Lower leg skin (tissue), 4 donors: ENCODE data around the gene MTMR1. TPM values are rescaled to one million over a fixed set of nuclear protein-coding genes. Genes with fewer than 3 reads are reported as not detected.

ENCODE experiments used
- DNase-seq, 2 donors: peaks; one replicate each; pipeline ENCODE4 v3.0.0-alpha.2; 2019; ENCODE audit warnings: low spot score in 2 of 2
- H3K4me3 ChIP-seq: fragments of 200-600 bp; sonication (generic); 2 replicates; pipeline ENCODE4 v1.5.1; 2017; ENCODE audit warnings: mild to moderate bottlenecking, low read depth; ENCODE audit not compliant: poor library complexity, severe bottlenecking
- CTCF ChIP-seq, 3 donors: fragments of 450-650 bp; IDR thresholded peaks; one replicate each; pipeline ENCODE4 v1.5.1; 2016; ENCODE audit warnings: antibody characterized with exemption in 3 of 3, mild to moderate bottlenecking in 3 of 3, moderate library complexity in 2 of 3
- POLR2A ChIP-seq, 2 donors: fragments of 450-650 bp; IDR thresholded peaks; one replicate each; pipeline ENCODE4 v1.6.1; 2016 to 2017; ENCODE audit warnings: antibody characterized with exemption in 2 of 2, mild to moderate bottlenecking in 1 of 2, moderate library complexity in 1 of 2
- WGBS, 2 donors: methylation state at CpG; one replicate each; pipeline ENCODE4 v1.1.5; 2018; 5-methylcytosine and 5-hydroxymethylcytosine counted together
- intact Hi-C: fragments of 100-400 bp; cut with DNase I; formaldehyde crosslinking; loops from one replicate; pipeline ENCODE4 v1.15.0; 2023; ENCODE audit warnings: low total_unique reads
- total RNA-seq, 4 donors: library from RNA; depleted of rRNA; stranded (reverse); fragments of >200 nt; gene quantifications; one replicate each; pipeline ENCODE4 v1.1.0, GENCODE V29; 2016

Gene MTMR1
- total RNA-seq, 4 donors from 2014 or later = 27.7 to 77.0 (median 45.9) TPM

GRCh38 chrX:150649096-150649870 is 43.9 kb upstream of the MTMR1 start:
- intact Hi-C loops = no loop called here
- TF ChIP-seq POLR2A (IDR thresholded peaks at IDR 0.05) = no peak
- no peak for TF ChIP-seq CTCF (IDR thresholded peaks at IDR 0.05)
- no peak for DNase-seq

GRCh38 chrX:150651906-150652305 is 41.3 kb upstream of the MTMR1 start:
- TF ChIP-seq POLR2A (IDR thresholded peaks at IDR 0.05) (no peak), CTCF (IDR thresholded peaks at IDR 0.05) (no peak)
- WGBS, 2 donors = 79 to 98% methylated on average over 2 of the region's 2 CpGs
- H3K4me3 ChIP-seq = no peak overlapping the region
- DNase-seq = no peak
- intact Hi-C loops = no loop called here

More at GRCh38 chrX:150649096-150649870, 43.9 kb upstream of the MTMR1 start:
- H3K4me3 ChIP-seq = no peak overlapping the region
- 47 to 57% methylated on average over 8 of the region's 8 CpGs for WGBS, 2 donors

- no peak for DNase-seq
- TF ChIP-seq POLR2A (IDR thresholded peaks at IDR 0.05) (no peak), CTCF (IDR thresholded peaks at IDR 0.05) (no peak)
- 72 to 94% methylated on average over 2 of the region's 2 CpGs for WGBS, 2 donors
- intact Hi-C loops = no loop called here
- H3K4me3 ChIP-seq = no peak overlapping the region
Observed at GRCh38 chrX:150655788-150656187, 37.4 kb upstream of the MTMR1 start.

- no peak overlapping the region for H3K4me3 ChIP-seq
- DNase-seq = no peak
- WGBS, 2 donors = 80 to 89% methylated on average over 2 of the region's 2 CpGs
- TF ChIP-seq POLR2A (IDR thresholded peaks at IDR 0.05) (no peak), CTCF (IDR thresholded peaks at IDR 0.05) (no peak)
- intact Hi-C loops = no loop called here
Observed at GRCh38 chrX:150663073-150663472, 30.1 kb upstream of the MTMR1 start.

GRCh38 chrX:150664290-150664689 is 28.9 kb upstream of the MTMR1 start:
- TF ChIP-seq CTCF (IDR thresholded peaks at IDR 0.05) = no peak
- TF ChIP-seq POLR2A (IDR thresholded peaks at IDR 0.05) = no peak
- 39 to 49% methylated on average over 2 of the region's 2 CpGs for WGBS, 2 donors
- H3K4me3 ChIP-seq = no peak overlapping the region
- DNase-seq = no peak
- intact Hi-C loops = no loop called here

- intact Hi-C loops = no loop called here
- WGBS, 2 donors = 57% methylated on average over 2 of the region's 2 CpGs
- H3K4me3 ChIP-seq = no peak overlapping the region
- no peak for TF ChIP-seq POLR2A (IDR thresholded peaks at IDR 0.05)
- no peak for TF ChIP-seq CTCF (IDR thresholded peaks at IDR 0.05)
- no peak for DNase-seq
Observed at GRCh38 chrX:150676221-150676620, 17.0 kb upstream of the MTMR1 start.
